Measurements from ENCODE around the gene ALDH16A1. TPM values are rescaled to one million over a fixed set of nuclear protein-coding genes. Genes with fewer than 3 reads are reported as not detected.

ALDH16A1 gene
- total and polyA plus RNA-seq, 2 donors: 28.5 to 51.6 TPM

DNA sequence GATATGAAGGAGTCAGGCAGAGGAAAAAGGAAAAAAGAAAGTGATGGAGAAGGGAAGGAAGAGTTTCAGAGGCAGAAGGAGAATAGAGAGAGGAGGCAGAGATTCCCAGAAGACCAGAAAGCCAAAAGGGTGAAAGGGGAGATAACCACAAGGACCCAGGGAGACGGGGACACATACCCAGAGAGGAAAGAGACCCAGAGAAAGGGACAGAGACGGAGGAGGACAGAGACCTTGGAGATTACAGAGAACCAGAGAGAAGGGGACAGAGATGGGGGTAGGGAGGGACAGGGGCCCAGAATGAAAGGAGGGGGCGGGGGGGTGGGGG is 31.2 kb upstream of the ALDH16A1 start:
- Histone ChIP-seq H3K4me3 (ENCODE audit: low read length in 2 of 2) (no peak overlapping the region), H3K9me3 (ENCODE audit: control insufficient read depth in 2 of 2, insufficient read depth in 1 of 2, low read length in 1 of 2) (peaks cover 0 to 11% of the 10 kb centered on the region in 2 donors), H3K4me1 (ENCODE audit: control insufficient read depth in 2 of 2, insufficient read depth in 2 of 2, low read length in 2 of 2) (peaks cover 4 to 37% of the 10 kb centered on the region in 2 donors), H3K27ac (ENCODE audit: low read depth in 1 of 2, low read length in 1 of 2) (no peak overlapping the region), H3K36me3 (ENCODE audit: control insufficient read depth in 2 of 2, insufficient read depth in 2 of 2, low read length in 1 of 2) (no peaks in the 10 kb centered on the region), H3K27me3 (ENCODE audit: control insufficient read depth in 2 of 2, insufficient read depth in 1 of 2, low read length in 1 of 2) (peaks cover 63 to 100% of the 10 kb centered on the region in 2 donors)
- no peak for DNase-seq (ENCODE audit: low read depth in 6 of 9, low spot score in 9 of 9)
- WGBS: 36% methylated on average over 3 of the region's 3 CpGs

DNA sequence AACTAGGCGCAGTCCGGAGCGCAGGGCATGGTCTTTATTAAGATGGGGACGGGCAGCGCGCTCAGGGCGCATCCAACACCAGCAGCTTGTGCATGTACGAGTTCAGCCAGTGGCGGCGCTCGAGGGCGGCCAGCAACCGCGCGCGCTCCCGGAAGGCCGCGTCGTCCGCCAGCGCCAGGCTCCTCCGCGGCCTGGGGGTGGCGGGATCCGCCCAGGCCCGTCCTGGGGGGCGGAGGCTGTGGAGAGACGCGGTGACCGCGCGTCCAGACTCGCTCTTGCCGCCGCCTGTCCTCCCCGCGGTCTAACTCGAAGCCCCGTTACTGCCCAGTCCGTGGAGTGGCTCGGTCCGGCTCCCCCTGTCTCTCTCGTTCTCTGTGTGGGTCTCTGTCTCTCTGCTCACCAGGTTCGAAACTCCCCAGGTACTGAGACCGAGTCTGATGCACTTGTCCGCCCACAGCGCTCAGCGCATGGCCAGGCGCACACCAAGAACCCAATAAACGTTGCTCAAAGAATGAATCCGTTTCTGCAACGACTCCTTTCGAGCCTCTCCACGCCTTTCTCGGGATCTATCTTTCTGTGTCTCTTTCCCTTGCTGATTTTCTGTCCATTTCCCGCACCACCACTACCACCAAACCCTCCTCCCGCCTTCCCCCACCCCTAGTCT is 30.5 kb upstream of the ALDH16A1 start:
- Histone ChIP-seq H3K4me1 (ENCODE audit: control insufficient read depth in 2 of 2, insufficient read depth in 2 of 2, low read length in 2 of 2) (peaks cover 4 to 33% of the 10 kb centered on the region in 2 donors), H3K4me3 (ENCODE audit: low read length in 2 of 2) (peak overlapping the region in 1 of 2 donors; percentile 12), H3K27me3 (ENCODE audit: control insufficient read depth in 2 of 2, insufficient read depth in 1 of 2, low read length in 1 of 2) (peaks cover 70 to 100% of the 10 kb centered on the region in 2 donors), H3K9me3 (ENCODE audit: control insufficient read depth in 2 of 2, insufficient read depth in 1 of 2, low read length in 1 of 2) (peaks cover 0 to 11% of the 10 kb centered on the region in 2 donors), H3K36me3 (ENCODE audit: control insufficient read depth in 2 of 2, insufficient read depth in 2 of 2, low read length in 1 of 2) (no peaks in the 10 kb centered on the region), H3K27ac (ENCODE audit: low read depth in 1 of 2, low read length in 1 of 2) (no peak overlapping the region)
- WGBS: 6% methylated on average over 58 of the region's 58 CpGs
- DNase-seq (ENCODE audit: low read depth in 6 of 9, low spot score in 9 of 9): peak in 1 of 9 donors; percentile 44

DNA sequence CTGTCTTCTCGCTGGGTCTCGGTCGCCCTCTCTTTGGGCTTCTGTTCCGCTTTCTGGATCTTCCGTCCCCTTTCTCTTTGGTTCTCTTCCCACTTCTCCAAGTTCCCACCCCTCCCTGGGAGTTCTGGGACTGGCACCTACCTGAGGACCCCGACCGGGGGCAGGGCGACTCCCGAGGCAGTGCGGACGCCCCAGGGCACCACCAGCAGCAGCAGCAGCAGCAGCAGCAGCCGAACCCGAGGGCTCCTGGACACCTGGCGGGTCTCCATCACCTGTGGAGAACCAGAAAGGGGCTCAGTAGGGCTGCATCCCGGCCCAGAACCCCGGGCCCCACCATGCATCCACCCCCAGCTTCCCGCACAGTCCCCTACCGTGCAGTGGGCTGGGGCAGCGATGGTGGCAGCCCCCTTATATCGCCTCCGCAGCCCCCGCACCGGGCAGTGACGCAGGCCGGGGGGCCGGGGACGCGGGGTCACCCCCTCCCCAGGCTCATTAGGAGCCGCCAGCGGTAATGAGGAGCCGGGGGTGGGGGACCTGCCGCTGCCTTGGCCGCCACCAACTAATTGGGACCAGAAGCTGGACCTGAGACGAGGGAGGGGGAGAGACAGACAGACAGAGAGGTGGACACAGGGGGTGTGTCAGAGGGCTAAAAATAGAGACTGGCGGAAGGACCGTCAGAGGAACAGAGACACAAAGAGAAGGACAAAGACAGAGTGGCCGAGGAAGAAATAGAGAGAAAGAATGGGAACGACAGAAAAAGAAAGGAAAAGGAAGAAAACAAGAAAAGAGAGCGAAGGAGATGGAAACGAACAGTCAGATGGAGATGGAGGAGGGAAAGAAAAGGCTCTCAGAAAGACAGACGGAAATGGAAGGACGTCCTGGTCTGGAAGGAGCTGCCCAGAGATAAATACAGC is 29.7 kb upstream of the ALDH16A1 start, which contains the start of gene PTH2:
PTH2 (minus strand) TSS at position 371 of the 914 bp plus-strand sequence; CDS start at position 269, 102 bp downstream.
- Histone ChIP-seq H3K36me3 (ENCODE audit: control insufficient read depth in 2 of 2, insufficient read depth in 2 of 2, low read length in 1 of 2) (no peaks in the 10 kb centered on the region), H3K27ac (ENCODE audit: low read depth in 1 of 2, low read length in 1 of 2) (no peak within 1 kb of the TSS), H3K27me3 (ENCODE audit: control insufficient read depth in 2 of 2, insufficient read depth in 1 of 2, low read length in 1 of 2) (peaks cover 75 to 100% of the 10 kb centered on the region in 2 donors)

DNA sequence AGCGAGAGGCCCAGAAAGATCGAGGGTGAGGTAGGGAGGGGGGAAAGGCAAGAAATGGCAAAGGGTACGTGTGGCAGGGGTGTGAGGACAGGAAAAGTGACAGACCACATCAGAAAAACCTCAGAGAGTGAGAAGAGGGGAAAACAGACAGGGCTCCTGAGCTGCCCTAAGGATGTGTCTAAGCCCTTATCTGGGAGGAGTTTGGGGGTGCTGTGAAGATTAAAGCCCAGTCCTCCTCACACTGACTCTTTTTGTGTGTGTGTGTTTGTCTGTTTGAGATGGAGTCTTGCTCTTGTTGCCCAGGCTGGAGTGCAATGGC is 29.1 kb upstream of the ALDH16A1 start:
- Histone ChIP-seq H3K27me3 (ENCODE audit: control insufficient read depth in 2 of 2, insufficient read depth in 1 of 2, low read length in 1 of 2) (peaks cover 80 to 100% of the 10 kb centered on the region in 2 donors), H3K9me3 (ENCODE audit: control insufficient read depth in 2 of 2, insufficient read depth in 1 of 2, low read length in 1 of 2) (peaks cover 0 to 19% of the 10 kb centered on the region in 2 donors), H3K4me1 (ENCODE audit: control insufficient read depth in 2 of 2, insufficient read depth in 2 of 2, low read length in 2 of 2) (peaks cover 4 to 33% of the 10 kb centered on the region in 2 donors), H3K4me3 (ENCODE audit: low read length in 2 of 2) (no peak overlapping the region), H3K27ac (ENCODE audit: low read depth in 1 of 2, low read length in 1 of 2) (no peak overlapping the region), H3K36me3 (ENCODE audit: control insufficient read depth in 2 of 2, insufficient read depth in 2 of 2, low read length in 1 of 2) (no peaks in the 10 kb centered on the region)
- DNase-seq (ENCODE audit: low read depth in 6 of 9, low spot score in 9 of 9): peak in 1 of 9 donors; percentile 62
- WGBS: 0% methylated on average over 3 of the region's 3 CpGs

More for the DNA sequence above, 29.7 kb upstream of the ALDH16A1 start, which contains the start of gene PTH2:
- H3K9me3 ChIP-seq (ENCODE audit: control insufficient read depth in 2 of 2, insufficient read depth in 1 of 2, low read length in 1 of 2): peaks cover 0 to 18% of the 10 kb centered on the region in 2 donors
- peaks cover 4 to 30% of the 10 kb centered on the region in 2 donors for H3K4me1 ChIP-seq (ENCODE audit: control insufficient read depth in 2 of 2, insufficient read depth in 2 of 2, low read length in 2 of 2)
- 10% methylated on average over 42 of the region's 42 CpGs for WGBS
- peak within 1 kb of the TSS in 1 of 2 donors; percentile 12 for H3K4me3 ChIP-seq (ENCODE audit: low read length in 2 of 2)
- no peak for DNase-seq (ENCODE audit: low read depth in 6 of 9, low spot score in 9 of 9)

DNA sequence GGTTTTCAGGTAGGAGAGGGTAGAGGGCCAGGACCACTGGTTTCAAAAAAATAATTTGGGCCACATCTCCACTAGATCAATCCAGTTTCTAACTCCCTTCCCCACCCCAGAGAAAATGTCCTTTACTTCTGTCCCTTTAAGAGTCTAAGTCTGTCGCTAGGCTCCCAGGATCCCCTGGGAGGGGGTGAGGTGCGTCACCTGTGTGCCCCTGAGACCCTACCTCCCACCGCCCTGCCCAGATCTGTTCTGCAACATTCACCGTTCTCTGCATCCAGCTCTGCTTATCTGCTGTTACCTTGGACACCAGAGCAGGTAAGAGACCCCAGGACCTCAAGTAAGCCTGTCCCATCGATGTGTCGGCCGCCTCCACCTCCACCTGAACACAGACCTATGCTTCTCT is 27.8 kb upstream of the ALDH16A1 start, which contains the start of gene GFY:
GFY (plus strand) TSS at position 211 of the 400 bp plus-strand sequence. CDS start 1,043 bp downstream, outside the sequence.
- DNase-seq (ENCODE audit: low read depth in 6 of 9, low spot score in 9 of 9): no peak
- no peaks in the 10 kb centered on the region for H3K36me3 ChIP-seq (ENCODE audit: control insufficient read depth in 2 of 2, insufficient read depth in 2 of 2, low read length in 1 of 2)
- no peak within 1 kb of the TSS for H3K27ac ChIP-seq (ENCODE audit: low read depth in 1 of 2, low read length in 1 of 2)
- peaks cover 85 to 100% of the 10 kb centered on the region in 2 donors for H3K27me3 ChIP-seq (ENCODE audit: control insufficient read depth in 2 of 2, insufficient read depth in 1 of 2, low read length in 1 of 2)
- peaks cover 0 to 19% of the 10 kb centered on the region in 2 donors for H3K9me3 ChIP-seq (ENCODE audit: control insufficient read depth in 2 of 2, insufficient read depth in 1 of 2, low read length in 1 of 2)
- peaks cover 4 to 33% of the 10 kb centered on the region in 2 donors for H3K4me1 ChIP-seq (ENCODE audit: control insufficient read depth in 2 of 2, insufficient read depth in 2 of 2, low read length in 2 of 2)
- H3K4me3 ChIP-seq (ENCODE audit: low read length in 2 of 2): no peak within 1 kb of the TSS
- 68% methylated on average over 7 of the region's 7 CpGs for WGBS

DNA sequence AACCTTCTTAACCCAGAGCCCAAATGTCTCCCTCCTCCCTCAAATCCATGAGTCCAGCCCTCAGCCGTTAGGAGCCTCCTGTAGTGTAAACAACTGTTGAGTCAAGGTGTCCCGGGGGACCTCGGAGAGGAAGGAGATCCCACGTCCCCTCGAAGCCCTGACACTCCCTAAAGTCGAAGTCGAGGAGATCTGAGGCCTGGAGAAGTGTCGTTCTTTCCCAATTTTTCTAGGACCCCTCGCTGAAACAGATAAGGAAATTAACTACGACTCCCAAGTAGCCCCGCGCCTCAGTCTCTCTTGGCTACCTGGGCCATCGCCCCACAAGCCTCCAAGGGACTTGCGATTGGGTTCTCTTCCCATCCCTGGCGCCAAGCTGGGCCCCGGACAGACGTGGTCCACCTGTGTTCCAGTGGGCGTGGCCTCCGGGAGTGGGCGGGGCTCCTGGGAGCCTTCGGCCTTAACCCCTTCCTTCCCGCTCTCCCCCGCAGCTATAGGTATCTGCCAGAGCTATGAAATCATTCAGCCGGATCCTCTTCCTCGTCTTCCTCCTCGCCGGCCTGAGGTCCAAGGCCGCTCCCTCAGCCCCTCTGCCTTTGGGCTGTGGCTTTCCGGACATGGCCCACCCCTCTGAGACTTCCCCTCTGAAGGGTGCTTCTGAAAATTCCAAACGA is 27.0 kb upstream of the ALDH16A1 start:
- no peaks in the 10 kb centered on the region for H3K36me3 ChIP-seq (ENCODE audit: control insufficient read depth in 2 of 2, insufficient read depth in 2 of 2, low read length in 1 of 2)
- H3K4me1 ChIP-seq (ENCODE audit: control insufficient read depth in 2 of 2, insufficient read depth in 2 of 2, low read length in 2 of 2): peaks cover 4 to 32% of the 10 kb centered on the region in 2 donors
- 6% methylated on average over 30 of the region's 30 CpGs for WGBS
- H3K9me3 ChIP-seq (ENCODE audit: control insufficient read depth in 2 of 2, insufficient read depth in 1 of 2, low read length in 1 of 2): peaks cover 0 to 19% of the 10 kb centered on the region in 2 donors
- no peak overlapping the region for H3K27ac ChIP-seq (ENCODE audit: low read depth in 1 of 2, low read length in 1 of 2)
- H3K27me3 ChIP-seq (ENCODE audit: control insufficient read depth in 2 of 2, insufficient read depth in 1 of 2, low read length in 1 of 2): peaks cover 83 to 100% of the 10 kb centered on the region in 2 donors
- DNase-seq (ENCODE audit: low read depth in 6 of 9, low spot score in 9 of 9): no peak
- no peak overlapping the region for H3K4me3 ChIP-seq (ENCODE audit: low read length in 2 of 2)

DNA sequence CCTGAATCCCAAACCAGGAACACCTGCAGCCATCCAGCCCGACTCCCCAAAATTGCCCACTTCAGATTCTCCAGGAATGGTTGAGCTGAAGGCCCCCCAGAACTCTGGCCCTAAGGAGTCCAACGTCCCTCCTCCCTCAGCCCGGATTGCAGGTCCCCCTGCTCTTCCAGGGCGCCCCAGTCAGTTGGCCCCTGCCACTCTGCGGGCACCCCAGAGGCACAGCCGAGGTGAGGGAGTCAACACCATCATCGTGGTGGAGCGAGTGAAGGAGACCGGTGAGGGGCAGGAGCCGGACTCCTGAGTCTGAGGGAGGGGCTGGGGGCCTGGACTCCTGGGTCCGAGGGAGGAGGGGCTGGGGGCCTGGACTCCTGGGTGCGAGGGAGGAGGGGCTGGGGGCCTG is 25.7 kb upstream of the ALDH16A1 start:
- 61% methylated on average over 12 of the region's 12 CpGs for WGBS
- Histone ChIP-seq H3K4me3 (ENCODE audit: low read length in 2 of 2) (no peak overlapping the region), H3K27ac (ENCODE audit: low read depth in 1 of 2, low read length in 1 of 2) (no peak overlapping the region), H3K36me3 (ENCODE audit: control insufficient read depth in 2 of 2, insufficient read depth in 2 of 2, low read length in 1 of 2) (no peaks in the 10 kb centered on the region), H3K27me3 (ENCODE audit: control insufficient read depth in 2 of 2, insufficient read depth in 1 of 2, low read length in 1 of 2) (peaks cover 85 to 100% of the 10 kb centered on the region in 2 donors), H3K9me3 (ENCODE audit: control insufficient read depth in 2 of 2, insufficient read depth in 1 of 2, low read length in 1 of 2) (peaks cover 3 to 25% of the 10 kb centered on the region in 2 donors), H3K4me1 (ENCODE audit: control insufficient read depth in 2 of 2, insufficient read depth in 2 of 2, low read length in 2 of 2) (peaks cover 2 to 27% of the 10 kb centered on the region in 2 donors)
- no peak for DNase-seq (ENCODE audit: low read depth in 6 of 9, low spot score in 9 of 9)

DNA sequence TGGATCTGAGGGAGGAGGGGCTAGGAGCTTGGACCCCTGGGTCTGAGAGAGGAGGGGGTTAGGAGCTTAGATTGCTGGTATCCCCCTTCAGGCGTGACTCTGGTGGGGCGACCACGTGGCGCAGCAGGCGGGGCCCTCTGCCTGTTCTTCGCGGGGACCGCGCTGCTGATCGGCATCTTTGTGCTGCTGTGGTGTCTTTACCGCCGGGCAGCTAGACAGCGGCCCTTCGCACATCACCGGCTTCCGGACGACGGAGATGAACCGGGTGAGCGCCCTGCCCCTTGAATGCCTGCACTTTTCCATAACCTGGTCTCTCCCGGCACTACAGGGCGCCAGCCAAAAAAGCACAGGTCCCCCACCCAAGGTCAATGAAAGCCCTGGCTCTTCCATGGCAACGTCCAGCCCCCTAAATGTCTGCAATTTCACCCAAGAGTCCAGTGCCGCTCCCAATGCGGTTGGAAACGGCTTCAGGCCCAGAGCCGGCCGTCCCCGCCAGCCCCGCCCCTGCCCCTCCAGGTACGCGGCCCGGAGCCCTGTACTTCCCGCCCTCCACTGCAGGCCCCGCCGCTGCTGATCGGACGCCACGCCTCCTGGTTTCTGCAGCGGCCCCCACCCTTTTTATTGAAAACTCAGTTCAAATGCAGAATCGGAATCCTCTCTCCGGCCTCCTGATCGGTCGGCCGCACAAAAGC is 25.0 kb upstream of the ALDH16A1 start:
- H3K27me3 ChIP-seq (ENCODE audit: control insufficient read depth in 2 of 2, insufficient read depth in 1 of 2, low read length in 1 of 2): peaks cover 85 to 100% of the 10 kb centered on the region in 2 donors
- H3K9me3 ChIP-seq (ENCODE audit: control insufficient read depth in 2 of 2, insufficient read depth in 1 of 2, low read length in 1 of 2): peaks cover 3 to 25% of the 10 kb centered on the region in 2 donors
- no peaks in the 10 kb centered on the region for H3K36me3 ChIP-seq (ENCODE audit: control insufficient read depth in 2 of 2, insufficient read depth in 2 of 2, low read length in 1 of 2)
- 2% methylated on average over 45 of the region's 45 CpGs for WGBS
- no peak overlapping the region for H3K4me3 ChIP-seq (ENCODE audit: low read length in 2 of 2)
- H3K27ac ChIP-seq (ENCODE audit: low read depth in 1 of 2, low read length in 1 of 2): no peak overlapping the region
- DNase-seq (ENCODE audit: low read depth in 6 of 9, low spot score in 9 of 9): no peak
- peaks cover 0 to 21% of the 10 kb centered on the region in 2 donors for H3K4me1 ChIP-seq (ENCODE audit: control insufficient read depth in 2 of 2, insufficient read depth in 2 of 2, low read length in 2 of 2)
